Endothelial cell of umbilical vein (primary cell): ENCODE results near the gene POU2F3. TPM values are rescaled to one million over a fixed set of nuclear protein-coding genes. Genes with fewer than 3 reads are reported as not detected.

Source experiments
- BruUV-seq: library from RNA; stranded (reverse); fragments of 400-500 nt; replicated peaks from 2 replicates; lab custom pipeline; 2021; lab: Mats Ljungman, UMichigan
- CTCF ChIA-PET: fragments of 300-600, 350-600 bp; sonication (Branson Sonifier 250); formaldehyde crosslinking; loops from one replicate; lab custom pipeline; 2021; ENCODE audit warnings: antibody characterized with exemption, inconsistent platforms; lab: Charles Lee
- POLR2A ChIA-PET: fragments of 300-600, 350-600 bp; sonication (Branson Sonifier 250); formaldehyde crosslinking; loops from one replicate; lab custom pipeline; 2021; ENCODE audit warnings: antibody characterized with exemption, inconsistent platforms; lab: Charles Lee
- DNase-seq: peaks from one replicate; pipeline ENCODE4 v3.0.0-alpha.2; 2011; ENCODE audit warnings: low read depth, low spot score
- FAIRE-seq: peaks from 2 replicates; lab custom pipeline; 2011; peaks lifted over from hg19 to GRCh38; lab: Jason Lieb, UNC
- H2AFZ ChIP-seq: 2 replicates; pipeline ENCODE4 v1.6.0; 2012; ENCODE audit warnings: low read depth, low read length, control low read depth, inconsistent platforms
- H3K27ac ChIP-seq: 2 replicates; pipeline ENCODE4 v1.5.1; 2011; ENCODE audit warnings: low read depth, mild to moderate bottlenecking, control low read depth, low read length, moderate library complexity; ENCODE audit not compliant: insufficient read depth
- H3K27me3 ChIP-seq, 2 experiments: 2 replicates each; pipeline versions ENCODE4 v1.6.0 to v1.6.1; 2011; ENCODE audit warnings: low read length in 2 of 2, mixed read lengths in 1 of 2; ENCODE audit not compliant: control insufficient read depth in 2 of 2, insufficient read depth in 2 of 2
- H3K36me3 ChIP-seq, 2 experiments: 2 replicates in 1 of 2; 3 replicates in 1 of 2; pipeline ENCODE4 v1.5.1; 2011; ENCODE audit warnings: low read length in 2 of 2, mild to moderate bottlenecking in 1 of 2, moderate library complexity in 1 of 2; ENCODE audit not compliant: control insufficient read depth in 2 of 2, insufficient read depth in 2 of 2; ENCODE audit errors: extremely low read depth in 1 of 2
- H3K4me1 ChIP-seq: 3 replicates; pipeline ENCODE4 v1.5.1; 2011; ENCODE audit warnings: mild to moderate bottlenecking, low read length; ENCODE audit not compliant: control insufficient read depth, insufficient read depth; ENCODE audit errors: extremely low read depth
- H3K4me2 ChIP-seq: 2 replicates; pipeline ENCODE4 v1.6.1; 2011; ENCODE audit warnings: low read length, control low read depth, mixed read lengths; ENCODE audit not compliant: insufficient read depth
- H3K4me3 ChIP-seq, 3 experiments: fragments of 200-600 bp in 1 of 3; sonication (generic), shearing (Covaris generic) in 1 of 3; replicated peaks in 1 of 3; 2 replicates each; pipeline ENCODE4 v1.5.1; 2011 to 2016; ENCODE audit warnings: control low read depth in 3 of 3, low read length in 3 of 3, mild to moderate bottlenecking in 2 of 3, inconsistent platforms in 1 of 3, low read depth in 1 of 3, moderate library complexity in 1 of 3; ENCODE audit not compliant: insufficient read depth in 1 of 3
- H3K79me2 ChIP-seq: 2 replicates; pipeline ENCODE4 v1.6.0; 2012; ENCODE audit warnings: low read length, inconsistent platforms; ENCODE audit not compliant: control insufficient read depth, insufficient read depth
- H3K9ac ChIP-seq: replicated peaks from 2 replicates; pipeline ENCODE3; 2011; ENCODE audit warnings: low read length, control low read depth; ENCODE audit not compliant: insufficient read depth; ENCODE audit errors: extremely low read depth
- H3K9me1 ChIP-seq: replicated peaks from 3 replicates; pipeline ENCODE4 v1.6.0; 2011; ENCODE audit warnings: mild to moderate bottlenecking, low read length; ENCODE audit not compliant: control insufficient read depth, insufficient read depth; ENCODE audit errors: extremely low read depth
- H3K9me3 ChIP-seq: replicated peaks from 2 replicates; pipeline ENCODE4 v1.5.1; 2012; ENCODE audit warnings: low read length, inconsistent platforms; ENCODE audit not compliant: control insufficient read depth, insufficient read depth
- H4K20me1 ChIP-seq: replicated peaks from 2 replicates; pipeline ENCODE3; 2011; ENCODE audit warnings: mild to moderate bottlenecking, low read length; ENCODE audit not compliant: control insufficient read depth, insufficient read depth; ENCODE audit errors: extremely low read depth
- CTCF ChIP-seq, 2 donors: IDR thresholded peaks; 1 replicate in 1 of 2; 2 replicates in 1 of 2; pipeline ENCODE4 v1.5.1; 2011; ENCODE audit warnings: low read length in 2 of 2, mild to moderate bottlenecking in 2 of 2, moderate library complexity in 2 of 2, control low read depth in 1 of 2, inconsistent platforms in 1 of 2, low read depth in 1 of 2; ENCODE audit not compliant: insufficient read depth in 1 of 2; ENCODE audit errors: extremely low read depth in 1 of 2
- EZH2 ChIP-seq: IDR thresholded peaks from 2 replicates; pipeline ENCODE4 v1.6.1; 2012; ENCODE audit warnings: borderline replicate concordance, low read depth, mild to moderate bottlenecking, moderate library complexity, low read length, inconsistent platforms; ENCODE audit not compliant: severe bottlenecking
- FOS ChIP-seq: IDR thresholded peaks from 2 replicates; pipeline ENCODE4 v1.6.1; 2011; ENCODE audit warnings: mild to moderate bottlenecking, low read length, moderate library complexity, borderline replicate concordance; ENCODE audit not compliant: insufficient read depth
- GATA2 ChIP-seq: IDR thresholded peaks from 2 replicates; pipeline ENCODE4 v1.7.0; 2011; ENCODE audit warnings: low read depth, mild to moderate bottlenecking, moderate library complexity, mixed read lengths, low read length; ENCODE audit not compliant: insufficient read length, insufficient read depth
- JUN ChIP-seq: IDR thresholded peaks from 2 replicates; pipeline ENCODE4 v1.6.1; 2011; ENCODE audit warnings: borderline replicate concordance, low read depth; ENCODE audit not compliant: insufficient read length, insufficient read depth
- MAX ChIP-seq: IDR thresholded peaks from 2 replicates; pipeline ENCODE4 v1.6.1; 2011; ENCODE audit not compliant: insufficient read depth, insufficient read length
- MYC ChIP-seq: IDR thresholded peaks from one replicate; pipeline ENCODE4 v1.6.1; 2011; ENCODE audit warnings: mild to moderate bottlenecking, low read depth, low read length
- POLR2A ChIP-seq: IDR thresholded peaks from 2 replicates; pipeline ENCODE4 v1.6.1; 2012; ENCODE audit warnings: low read depth, mild to moderate bottlenecking, control low read depth, low read length
- POLR2AphosphoS5 ChIP-seq: IDR thresholded peaks from 2 replicates; pipeline ENCODE4 v1.6.1; 2012; ENCODE audit warnings: low read depth, mild to moderate bottlenecking, control low read depth, low read length, moderate library complexity; ENCODE audit not compliant: insufficient read depth
- dilution Hi-C: fragments of 300-500 bp; cut with MboI; formaldehyde crosslinking; loops from one replicate; pipeline ENCODE4 v1.15.0; 2019; ENCODE audit warnings: low sequenced_read_pairs; ENCODE audit not compliant: extremely low pct_ligation_motif_present
- intact Hi-C: fragments of 100-400 bp; cut with micrococcal nuclease; formaldehyde crosslinking; loops from one replicate; pipeline ENCODE4 v1.10.0; 2022
- polyA plus RNA-seq, 4 experiments: library from polyadenylated mRNA; depleted of rRNA in 3 of 4; stranded (reverse) in 3 of 4; unstranded in 1 of 4; fragments of >200 nt; gene quantifications; 2 replicates each; pipeline versions ENCODE4 v1.2.1 to v1.2.3, GENCODE V29; 2011 to 2012; ENCODE audit warnings: missing spikeins in 1 of 4
- total RNA-seq: library from RNA; stranded (reverse); gene quantifications from 2 replicates; pipeline ENCODE4 v1.2.3, GENCODE V29; 2021

POU2F3 gene
- total and polyA plus RNA-seq, 2 donors (not counting 3 experiments of a cell fraction or from before 2014, with no cell fraction given), result 0.06 TPM; not detected in 1

GRCh38 chr11:120296554-120296953 is 56.6 kb downstream of the POU2F3 start:
- H3K27me3 ChIP-seq, result peaks cover 6 to 15% of the 10 kb centered on the region in 2 experiments
- dilution Hi-C loops (no loop called here), intact Hi-C loops (no loop called here)
- H3K79me2 ChIP-seq, result no peaks in the 10 kb centered on the region
- FAIRE-seq, result no peak
- POLR2A ChIA-PET, result no interaction called here
- no TSS peak for BruUV-seq
- H3K4me1 ChIP-seq, result no peaks in the 10 kb centered on the region
- H2AFZ ChIP-seq, result no peak overlapping the region
- no peak for DNase-seq
- no peak overlapping the region for H3K4me2 ChIP-seq
- no peak overlapping the region for H3K9ac ChIP-seq
- no peak overlapping the region for H3K4me3 ChIP-seq
- H3K9me3 ChIP-seq, result no peaks in the 10 kb centered on the region
- H4K20me1 ChIP-seq, result no peaks in the 10 kb centered on the region
- no peaks in the 10 kb centered on the region for H3K36me3 ChIP-seq
- no peaks in the 10 kb centered on the region for H3K9me1 ChIP-seq
- no peak for TF ChIP-seq FOS
- TF ChIP-seq EZH2, result no peak
- CTCF ChIA-PET, result interaction anchor here (11.4 kb wide), 1 partner anchor 63 kb away, joined by 327 read pairs; the partner anchor contains the start of gene POU2F3
- H3K27ac ChIP-seq, result no peak overlapping the region

GRCh38 chr11:120298461-120298860 is 58.5 kb downstream of the POU2F3 start:
- H3K79me2 ChIP-seq, result no peaks in the 10 kb centered on the region
- no peaks in the 10 kb centered on the region for H3K4me1 ChIP-seq
- no peak for FAIRE-seq
- H3K27ac ChIP-seq, result no peak overlapping the region
- POLR2A ChIA-PET, result no interaction called here
- CTCF ChIA-PET, result interaction anchor here (1.6 to 11.4 kb wide), 3 partner anchors 65 to 128 kb away, joined by 6 to 327 read pairs (median 42); partner anchors contain the start of gene POU2F3
- H3K36me3 ChIP-seq, result no peaks in the 10 kb centered on the region
- TF ChIP-seq FOS (no peak), MYC (no peak), CTCF (IDR thresholded peaks at IDR 0.05; ENCODE audit: extremely low read depth in 1 of 2, insufficient read depth in 1 of 2, low read depth in 1 of 2, low read length in 2 of 2) (no peak), JUN (no peak), MAX (no peak), EZH2 (no peak), GATA2 (no peak), POLR2A (no peak), POLR2AphosphoS5 (no peak)
- no peak overlapping the region for H3K4me2 ChIP-seq
- no TSS peak for BruUV-seq
- H3K27me3 ChIP-seq, result peaks cover 6 to 14% of the 10 kb centered on the region in 2 experiments
- H2AFZ ChIP-seq, result no peak overlapping the region
- intact Hi-C loops, result no loop called here
- H4K20me1 ChIP-seq, result no peaks in the 10 kb centered on the region
- no peak overlapping the region for H3K4me3 ChIP-seq
- H3K9me1 ChIP-seq, result no peaks in the 10 kb centered on the region
- dilution Hi-C loops, result no loop called here
- no peak overlapping the region for H3K9ac ChIP-seq
- no peaks in the 10 kb centered on the region for H3K9me3 ChIP-seq
- no peak for DNase-seq
